Heart left ventricle (tissue), 16 donors: Measurements from ENCODE around the gene KLHL12. TPM values are rescaled to one million over a fixed set of nuclear protein-coding genes. Genes with fewer than 3 reads are reported as not detected.

ENCODE experiments used
- ATAC-seq, 4 donors: fragments of 200-7000 bp; cut with Tn5 transposase; one replicate each; pipeline ENCODE4 v1.9.1; 2020 to 2022; ENCODE audit warnings: moderate library complexity in 4 of 4, mild to moderate bottlenecking in 3 of 4, moderate number of reproducible peaks in 1 of 4
- DNase-seq, 5 donors: peaks; one replicate each; pipeline ENCODE4 v3.0.0-alpha.2; 2020
- H3K27ac ChIP-seq, 12 donors: fragments of 200-600 bp; sonication (generic) in 4 of 12; one replicate each; pipeline versions ENCODE4 v1.5.0 to v1.8.0; 2016 to 2022; ENCODE audit warnings: mild to moderate bottlenecking in 2 of 12
- H3K27me3 ChIP-seq, 9 donors: fragments of 200-600 bp; sonication (generic) in 2 of 9; one replicate each; pipeline versions ENCODE4 v1.5.1 to v1.8.0; 2016 to 2022; ENCODE audit warnings: mild to moderate bottlenecking in 3 of 9
- H3K36me3 ChIP-seq, 9 donors: fragments of 200-600 bp; sonication (generic) in 2 of 9; one replicate each; pipeline versions ENCODE4 v1.5.0 to v1.8.0; 2018 to 2022; ENCODE audit warnings: mild to moderate bottlenecking in 2 of 9
- H3K4me1 ChIP-seq, 12 donors: fragments of 200-600 bp; sonication (generic) in 4 of 12; one replicate each; pipeline versions ENCODE4 v1.5.0 to v1.8.0; 2016 to 2022; ENCODE audit warnings: mild to moderate bottlenecking in 3 of 12
- H3K4me3 ChIP-seq, 12 donors: fragments of 200-600 bp; sonication (generic) in 4 of 12; one replicate each; pipeline versions ENCODE4 v1.5.0 to v1.8.0; 2017 to 2022; ENCODE audit warnings: mild to moderate bottlenecking in 9 of 12, moderate library complexity in 4 of 12
- H3K9me3 ChIP-seq, 12 donors: fragments of 200-600 bp; sonication (generic) in 4 of 12; one replicate each; pipeline versions ENCODE4 v1.5.0 to v1.8.0; 2016 to 2022; ENCODE audit warnings: mild to moderate bottlenecking in 1 of 12
- CTCF ChIP-seq, 12 donors: fragments of 200-600 bp; sonication (generic) in 4 of 12; IDR thresholded peaks; one replicate each; pipeline versions ENCODE4 v1.5.0 to v1.8.0; 2018 to 2022; ENCODE audit warnings: antibody characterized with exemption in 12 of 12, mild to moderate bottlenecking in 5 of 12
- POLR2A ChIP-seq, 2 donors: fragments of 450-650 bp; IDR thresholded peaks; one replicate each; pipeline ENCODE4 v1.6.1; 2017; ENCODE audit warnings: antibody characterized with exemption in 2 of 2, mild to moderate bottlenecking in 2 of 2, moderate library complexity in 2 of 2
- WGBS, 4 donors: extraction: QIAGEN DNeasy Blood & Tissue Kit in 2 of 4; methylation state at CpG; one replicate each; pipeline versions ENCODE4 v1.1.5 to v1.1.7; 2013 to 2018; 5-methylcytosine and 5-hydroxymethylcytosine counted together
- intact Hi-C, 10 donors: fragments of 100-400 bp; cut with DNase I; formaldehyde crosslinking; loops; one replicate each; pipeline versions ENCODE4 v1.11.1 to v1.14.2; 2022
- polyA plus RNA-seq, 2 donors: library from polyadenylated mRNA; stranded (reverse); fragments of 200-250 nt; gene quantifications; one replicate each; pipeline ENCODE4 v1.2.3, GENCODE V29; 2013
- total RNA-seq, 9 donors: library from RNA; depleted of rRNA in 2 of 9; stranded (reverse); fragments of >200 nt in 2 of 9; fragmentation: NEBNext Ultra II Directional in 3 of 9; extraction: Animal tissue kit (Norgen Biotek cat#: 25700) in 3 of 9; gene quantifications; one replicate each; pipeline versions ENCODE4 v1.1.0 to v1.2.4, GENCODE V29; 2016 to 2023
- donor health status: ischemic (EF 13 %, LVEDD 7.1; RV severe dilation, severe dysfunction).
- donor health status: healthy with polysubstance abuse.
- donor health status: DM: no; HTN: yes; CAD: no.
- donor health status: DM: no; HTN: no; CAD: no.
- donor health status: ischemic (EF 25% LVEDD 6.9; RV normal size, moderate dysfunction).
- donor health status: ischemic (EF 25% LVEDD 5.7; RV mildly dilated, moderate dysfunction).
- donor health status: healthy.
- donor health status: DM: yes; HTN: yes; CAD: no.
- donor health status: ischemic (EF 35%, LVEDD 5.7; RV mildly dilated, moderate dysfunction).
- donor health status: nonischemic (EF 11% LVEDD 7.7; RV severe dilation, severe dysfunction).
- donor health status: DM: yes; HTN: yes; CAD: no.
- donor health status: PGD.
- donor health status: ischemic (EF 29% LVEDD 5.4; RV normal size, mild dysfunction).
- donor health status: nonischemic (EF 23%, LVEDD 6.1; RV moderate dilation, normal function).

The KLHL12 gene
- total and polyA plus RNA-seq, 11 donors: 10.4 to 30.1 (median 18.8) TPM

DNA sequence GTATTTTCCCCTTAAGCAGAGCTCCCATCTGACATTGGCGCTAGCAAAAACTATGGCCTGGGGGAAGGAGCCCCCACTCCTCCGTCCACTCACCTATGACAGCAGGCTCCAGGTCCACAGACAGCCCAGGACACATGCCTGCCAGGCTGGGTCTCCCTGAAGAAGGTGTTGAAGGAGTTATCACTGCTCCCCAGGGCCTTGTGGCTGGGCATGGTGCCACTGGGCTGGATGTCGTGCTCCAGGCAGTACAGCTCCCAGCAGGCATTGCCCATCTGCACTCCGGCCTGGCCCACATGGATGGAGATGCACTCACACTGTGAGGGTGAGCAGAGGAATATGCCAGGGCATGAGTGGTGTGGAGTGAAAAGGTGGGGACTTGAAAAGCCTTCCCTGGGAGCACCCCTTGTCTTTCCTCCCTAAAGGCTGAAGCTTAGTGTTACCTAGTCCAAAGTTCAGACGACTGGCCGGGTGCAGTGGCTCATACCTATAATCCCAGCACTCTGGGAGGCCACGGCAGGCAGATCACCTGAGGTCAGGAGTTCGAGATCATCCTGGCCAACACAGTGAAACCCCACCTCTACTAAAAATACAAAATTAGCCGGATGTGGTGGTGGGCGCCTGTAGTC lies 68.1 kb downstream of the KLHL12 start:
- Histone ChIP-seq H3K4me3 (no peak overlapping the region), H3K27me3 (peaks cover 0 to 6% (median 0%) of the 10 kb centered on the region in 9 donors), H3K36me3 (no peaks in the 10 kb centered on the region), H3K4me1 (peaks cover 0 to 21% (median 10%) of the 10 kb centered on the region in 12 donors), H3K9me3 (no peaks in the 10 kb centered on the region), H3K27ac (peak overlapping the region in 10 of 12 donors; percentile 3 to 71 (median 47))
- peak in 1 of 4 donors; percentile 46 for ATAC-seq
- 78 to 89% (median 81%) methylated on average over 8 to 10 of the region's 10 CpGs for WGBS, 4 donors
- TF ChIP-seq POLR2A (IDR thresholded peaks at IDR 0.05) (no peak), CTCF (IDR thresholded peaks at IDR 0.05) (no peak)
- intact Hi-C loops: loop anchor here in 2 of 10 donors (5.0 kb wide), 1 partner anchor 47 kb away; the partner anchor contains the start of gene PCAT6 (in 2 of the 2)
- DNase-seq: peak; percentile 36 to 73 (median 50)

DNA sequence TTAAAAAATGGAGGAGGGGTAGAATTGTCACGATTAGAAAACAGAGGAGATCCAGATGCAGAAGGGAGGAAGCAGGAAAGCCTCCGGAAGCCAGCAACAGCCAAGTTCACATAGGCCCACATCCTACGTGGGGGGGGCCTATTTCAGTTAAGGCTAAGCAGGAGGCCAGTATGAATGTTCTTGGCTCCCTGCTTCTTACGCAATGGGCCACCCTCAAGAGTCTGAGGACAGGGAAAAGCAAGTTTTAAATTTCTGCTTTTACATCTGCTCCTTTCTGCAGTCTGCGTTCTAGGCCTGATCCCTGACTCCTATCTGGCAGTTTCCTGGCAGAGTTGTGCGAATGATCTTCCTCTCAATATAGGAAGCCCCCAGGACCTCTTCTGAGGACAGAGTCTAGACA lies 68.7 kb downstream of the KLHL12 start:
- H3K4me3 ChIP-seq: no peak overlapping the region
- WGBS, 4 donors: 36 to 48% (median 42%) methylated on average over 6 of the region's 6 CpGs
- H3K27me3 ChIP-seq: peaks cover 0 to 6% (median 0%) of the 10 kb centered on the region in 9 donors
- no peaks in the 10 kb centered on the region for H3K36me3 ChIP-seq
- ATAC-seq (peak in 3 of 4 donors; percentile 17 to 68 (median 63)), DNase-seq (peak; percentile 46 to 79 (median 70))
- no peaks in the 10 kb centered on the region for H3K9me3 ChIP-seq
- peaks cover 0 to 21% (median 10%) of the 10 kb centered on the region in 12 donors for H3K4me1 ChIP-seq
- TF ChIP-seq CTCF (IDR thresholded peaks at IDR 0.05) (no peak), POLR2A (IDR thresholded peaks at IDR 0.05) (no peak)
- peak overlapping the region in 10 of 12 donors; percentile 4 to 71 (median 54) for H3K27ac ChIP-seq
- intact Hi-C loops: loop anchor here in 2 of 10 donors (5.0 kb wide), 1 partner anchor 46 kb away; the partner anchor contains the start of gene PCAT6 (in 2 of the 2)

DNA sequence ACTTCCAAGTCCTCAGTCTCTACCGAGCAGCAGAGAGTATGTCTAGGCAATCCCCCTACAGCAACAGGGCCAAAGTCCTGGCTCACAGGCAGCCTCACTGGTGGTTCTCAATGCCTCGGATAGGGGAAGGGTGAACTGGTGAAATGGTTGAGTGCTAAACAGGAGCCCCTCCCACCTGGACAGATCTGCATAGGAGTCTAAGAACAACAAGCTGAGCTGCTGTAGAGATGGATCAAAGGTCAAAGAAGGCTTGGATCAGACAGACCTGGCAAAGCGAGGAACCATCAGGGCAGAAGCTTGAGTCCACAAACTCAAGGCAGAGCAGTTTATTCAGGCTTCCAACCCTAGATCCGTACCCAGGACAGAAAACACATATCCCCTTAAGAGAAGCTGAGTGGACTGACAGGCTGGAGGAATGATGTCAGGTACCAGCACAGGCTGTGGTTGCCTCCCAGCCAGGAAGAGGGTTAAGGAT lies 69.9 kb downstream of the KLHL12 start:
- peaks cover 0 to 21% (median 10%) of the 10 kb centered on the region in 12 donors for H3K4me1 ChIP-seq
- ATAC-seq (no peak), DNase-seq (no peak)
- no peak overlapping the region for H3K4me3 ChIP-seq
- H3K9me3 ChIP-seq: no peaks in the 10 kb centered on the region
- intact Hi-C loops: loop anchor here in 2 of 10 donors (5.0 kb wide), 1 partner anchor 45 kb away; the partner anchor contains the start of gene PCAT6 (in 2 of the 2)
- H3K27me3 ChIP-seq: peaks cover 0 to 6% (median 0%) of the 10 kb centered on the region in 9 donors
- no peaks in the 10 kb centered on the region for H3K36me3 ChIP-seq
- no peak overlapping the region for H3K27ac ChIP-seq
- WGBS, 4 donors: 71 to 79% (median 74%) methylated on average over 4 of the region's 4 CpGs
- TF ChIP-seq POLR2A (IDR thresholded peaks at IDR 0.05) (no peak), CTCF (IDR thresholded peaks at IDR 0.05) (no peak)

- peaks cover 0 to 18% (median 6%) of the 10 kb centered on the region in 12 donors for H3K4me1 ChIP-seq
- no peak overlapping the region for H3K27ac ChIP-seq
- H3K36me3 ChIP-seq: no peaks in the 10 kb centered on the region
- intact Hi-C loops: loop anchor here in 2 of 10 donors (5.0 kb wide), 1 partner anchor 44 kb away; the partner anchor contains the start of gene PCAT6 (in 2 of the 2)
- TF ChIP-seq CTCF (IDR thresholded peaks at IDR 0.05): no peak
- TF ChIP-seq POLR2A (IDR thresholded peaks at IDR 0.05): no peak
- peaks cover 0 to 5% (median 0%) of the 10 kb centered on the region in 9 donors for H3K27me3 ChIP-seq
- 86 to 97% (median 91%) methylated on average over 2 of the region's 2 CpGs for WGBS, 4 donors
- DNase-seq (no peak), ATAC-seq (no peak)
- H3K9me3 ChIP-seq: no peaks in the 10 kb centered on the region
- no peak overlapping the region for H3K4me3 ChIP-seq
These were observed 71.0 kb downstream of the KLHL12 start for GRCh38 chr1:202856014-202856413.
